ENCODE measurements around the gene SPON2.
A peak's percentile ranks its signal among the peaks of the same experiment; 100 is the strongest.

SPON2 gene

DNA sequence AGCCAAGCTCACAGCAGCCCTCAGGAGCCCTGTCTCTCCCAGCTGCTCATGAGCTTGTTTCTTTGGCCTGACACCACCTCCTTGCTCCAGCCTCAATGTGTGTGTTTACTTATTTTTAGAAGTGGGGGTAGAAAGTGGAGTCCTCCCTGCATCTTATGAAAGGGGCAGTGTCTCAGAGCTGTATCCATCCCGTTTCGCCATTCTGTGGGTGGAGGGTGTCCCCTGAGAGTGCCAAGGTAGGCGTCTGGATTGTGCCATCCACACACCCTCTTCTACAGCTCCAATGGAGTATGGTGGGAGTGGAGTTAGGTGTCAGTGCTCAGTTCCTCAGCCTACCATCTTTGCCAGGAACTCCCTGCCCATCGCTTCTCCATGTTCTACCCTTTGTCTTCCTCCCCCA is 8.3 kb downstream of the SPON2 start:
- TF ChIP-seq, protein P1, sequence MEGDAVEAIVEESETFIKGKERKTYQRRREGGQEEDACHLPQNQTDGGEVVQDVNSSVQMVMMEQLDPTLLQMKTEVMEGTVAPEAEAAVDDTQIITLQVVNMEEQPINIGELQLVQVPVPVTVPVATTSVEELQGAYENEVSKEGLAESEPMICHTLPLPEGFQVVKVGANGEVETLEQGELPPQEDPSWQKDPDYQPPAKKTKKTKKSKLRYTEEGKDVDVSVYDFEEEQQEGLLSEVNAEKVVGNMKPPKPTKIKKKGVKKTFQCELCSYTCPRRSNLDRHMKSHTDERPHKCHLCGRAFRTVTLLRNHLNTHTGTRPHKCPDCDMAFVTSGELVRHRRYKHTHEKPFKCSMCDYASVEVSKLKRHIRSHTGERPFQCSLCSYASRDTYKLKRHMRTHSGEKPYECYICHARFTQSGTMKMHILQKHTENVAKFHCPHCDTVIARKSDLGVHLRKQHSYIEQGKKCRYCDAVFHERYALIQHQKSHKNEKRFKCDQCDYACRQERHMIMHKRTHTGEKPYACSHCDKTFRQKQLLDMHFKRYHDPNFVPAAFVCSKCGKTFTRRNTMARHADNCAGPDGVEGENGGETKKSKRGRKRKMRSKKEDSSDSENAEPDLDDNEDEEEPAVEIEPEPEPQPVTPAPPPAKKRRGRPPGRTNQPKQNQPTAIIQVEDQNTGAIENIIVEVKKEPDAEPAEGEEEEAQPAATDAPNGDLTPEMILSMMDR (conservative IDR thresholded peaks at IDR 0.05; ENCODE audit: low read length) = no peak
- DNase-seq (ENCODE audit: low read depth) = no peak

DNA sequence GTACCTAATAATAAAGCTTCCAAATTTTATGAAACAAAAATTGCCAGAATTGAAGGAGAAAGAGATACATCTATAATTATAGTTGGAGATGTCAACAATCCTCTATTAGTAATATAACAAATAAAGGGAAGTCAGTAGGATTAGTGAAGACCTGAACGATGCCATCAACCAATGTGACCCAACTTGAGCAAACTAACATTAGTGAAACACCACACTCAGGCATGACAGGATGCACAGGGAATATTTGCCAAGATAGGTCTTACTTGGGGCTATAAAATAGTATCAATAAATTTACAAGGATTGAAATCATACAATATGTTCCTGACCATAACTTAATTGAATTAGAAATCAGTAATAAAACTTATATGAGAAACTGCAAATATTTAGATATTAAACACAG is 12.0 kb downstream of the SPON2 start:
- DNase-seq (ENCODE audit: low read depth) = no peak
- H3K4me3 ChIP-seq (ENCODE audit: low read length) = no peak overlapping the region
- TF ChIP-seq, protein P1 (conservative IDR thresholded peaks at IDR 0.05; ENCODE audit: low read length) = no peak

More for the DNA sequence above, 8.3 kb downstream of the SPON2 start:
- no peak overlapping the region for H3K4me3 ChIP-seq (ENCODE audit: low read length)

DNA sequence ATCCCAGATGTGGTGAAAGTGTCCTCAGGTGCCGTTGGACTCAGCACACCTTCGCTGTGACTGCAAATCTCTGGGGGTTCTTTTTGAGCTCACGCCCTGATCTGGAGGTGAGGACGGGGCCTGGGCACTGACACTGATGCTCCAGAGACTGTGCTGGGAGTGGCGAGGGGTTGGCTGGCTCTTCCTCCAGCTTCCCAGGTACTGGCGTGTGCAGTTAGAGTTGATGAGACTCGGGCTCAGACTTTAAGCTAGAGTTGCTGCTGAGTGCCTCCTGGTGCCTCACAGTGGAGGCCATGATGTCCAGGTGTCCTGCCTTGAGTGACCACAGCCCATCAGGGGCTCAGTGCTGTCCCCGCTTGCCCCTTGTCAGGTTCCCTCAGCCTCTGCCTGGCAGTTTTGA is 16.3 kb downstream of the SPON2 start:
- no peak overlapping the region for H3K4me3 ChIP-seq (ENCODE audit: low read length)
- no peak for DNase-seq (ENCODE audit: low read depth)
- TF ChIP-seq, protein P1 (conservative IDR thresholded peaks at IDR 0.05; ENCODE audit: low read length) = no peak

GRCh38 chr4:1155314-1155713 is 17.1 kb downstream of the SPON2 start:
- TF ChIP-seq, protein P1 (conservative IDR thresholded peaks at IDR 0.05; ENCODE audit: low read length) = no peak
- no peak for DNase-seq (ENCODE audit: low read depth)
- no peak overlapping the region for H3K4me3 ChIP-seq (ENCODE audit: low read length)

- TF ChIP-seq, protein P1 (conservative IDR thresholded peaks at IDR 0.05; ENCODE audit: low read length) = no peak
- H3K4me3 ChIP-seq (ENCODE audit: low read length) = no peak overlapping the region
- DNase-seq (ENCODE audit: low read depth) = peak; percentile 34
Observed at GRCh38 chr4:1154523-1155182, 17.7 kb downstream of the SPON2 start.

GRCh38 chr4:1154126-1154522 is 18.3 kb downstream of the SPON2 start:
- TF ChIP-seq, protein P1 (conservative IDR thresholded peaks at IDR 0.05; ENCODE audit: low read length) = no peak
- DNase-seq (ENCODE audit: low read depth) = no peak
- no peak overlapping the region for H3K4me3 ChIP-seq (ENCODE audit: low read length)

- DNase-seq (ENCODE audit: low read depth) = no peak
- H3K4me3 ChIP-seq (ENCODE audit: low read length) = no peak overlapping the region
- TF ChIP-seq, protein P1 (conservative IDR thresholded peaks at IDR 0.05; ENCODE audit: low read length) = no peak
Observed at GRCh38 chr4:1153567-1154090, 18.8 kb downstream of the SPON2 start.
